GM08714 (cell line): ENCODE measurements around the gene MRPL54.
A peak's percentile ranks its signal among the peaks of the same experiment; 100 is the strongest.

ENCODE experiments used
- H3K4me3 ChIP-seq: fragments of 200-500 bp; sonication (Bioruptor generic); 2 replicates; pipeline ENCODE4 v1.5.1; 2014; ENCODE audit warnings: mild to moderate bottlenecking, low read length, inconsistent platforms
- ZNF274 ChIP-seq: IDR thresholded peaks from 2 replicates; pipeline ENCODE4 v1.6.1; 2012; ENCODE audit warnings: mild to moderate bottlenecking, low read depth, low read length

MRPL54 gene

DNA sequence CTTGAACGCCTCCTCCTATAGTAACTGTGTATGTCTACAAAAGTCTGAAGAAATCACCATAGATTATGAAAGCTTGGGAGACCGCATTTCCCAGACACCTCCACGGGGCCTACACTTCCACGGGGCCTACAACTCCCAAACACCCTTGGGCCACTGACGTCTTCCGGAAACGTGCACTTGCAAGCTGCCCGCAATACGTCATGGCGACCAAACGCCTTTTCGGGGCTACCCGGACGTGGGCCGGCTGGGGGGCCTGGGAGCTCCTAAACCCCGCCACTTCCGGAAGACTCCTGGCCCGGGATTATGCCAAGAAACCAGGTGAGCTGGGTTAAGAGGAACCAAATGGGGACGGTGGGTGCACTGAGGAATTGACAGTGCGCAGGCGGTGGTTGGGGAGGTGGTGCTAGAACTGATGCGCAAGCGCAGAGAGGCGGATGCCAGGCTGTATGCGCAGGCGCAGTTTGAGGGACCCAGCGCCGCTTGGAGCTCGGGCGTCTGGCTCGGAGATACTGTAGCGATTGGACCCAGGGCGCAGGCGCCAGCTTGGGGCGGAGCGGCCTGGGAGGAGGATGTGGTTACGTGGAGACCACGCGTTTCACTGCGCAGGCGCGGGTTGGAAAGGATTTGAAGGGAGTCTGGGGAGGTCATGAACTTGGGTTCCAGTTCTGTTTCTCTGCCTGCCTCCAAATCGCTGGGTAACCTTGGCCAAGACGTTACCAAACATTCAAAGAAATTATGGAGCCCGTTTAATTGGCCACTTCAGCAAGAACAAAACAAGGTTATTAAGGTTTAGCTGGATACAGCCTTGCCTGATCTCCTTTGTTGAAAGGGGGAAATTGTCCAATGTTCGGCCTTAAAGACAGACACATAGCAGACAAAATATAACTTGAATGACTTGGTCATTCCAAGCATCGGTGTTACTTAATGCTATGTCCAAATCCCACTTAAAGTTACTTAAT lies at the start of gene MRPL54:
MRPL54 (plus strand) TSS at position 182 of the 959 bp plus-strand sequence; CDS start at position 201, 19 bp downstream.
- peak within 1 kb of the TSS; percentile 96 for H3K4me3 ChIP-seq
- TF ChIP-seq ZNF274: no peak

DNA sequence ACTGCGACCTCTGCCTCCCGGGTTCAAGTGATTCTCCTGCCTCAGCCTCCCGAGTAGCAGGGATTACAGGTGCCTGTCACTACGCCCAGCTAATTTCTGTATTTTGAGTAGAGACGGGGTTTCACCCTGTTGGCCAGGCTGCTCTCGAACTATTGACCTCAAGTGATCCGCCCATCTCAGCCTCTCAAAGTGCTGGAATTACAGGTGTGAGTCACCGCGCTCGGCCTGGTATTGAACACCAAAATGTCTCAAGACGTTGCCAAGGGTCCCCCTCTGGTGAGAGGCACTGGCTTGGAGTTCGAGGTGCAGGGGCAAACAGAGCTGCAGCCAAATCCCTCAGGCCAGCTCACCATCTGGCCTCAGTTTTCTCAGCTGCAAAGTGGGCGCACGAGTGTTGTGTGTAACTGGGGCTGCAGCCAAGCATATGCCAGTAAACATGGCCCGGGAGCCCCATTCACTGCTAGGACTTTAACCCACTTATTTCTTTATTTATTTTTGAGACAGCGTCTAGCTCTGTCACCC lies 46.3 kb upstream of the MRPL54 start:
- H3K4me3 ChIP-seq: no peak overlapping the region
- TF ChIP-seq ZNF274: no peak

DNA sequence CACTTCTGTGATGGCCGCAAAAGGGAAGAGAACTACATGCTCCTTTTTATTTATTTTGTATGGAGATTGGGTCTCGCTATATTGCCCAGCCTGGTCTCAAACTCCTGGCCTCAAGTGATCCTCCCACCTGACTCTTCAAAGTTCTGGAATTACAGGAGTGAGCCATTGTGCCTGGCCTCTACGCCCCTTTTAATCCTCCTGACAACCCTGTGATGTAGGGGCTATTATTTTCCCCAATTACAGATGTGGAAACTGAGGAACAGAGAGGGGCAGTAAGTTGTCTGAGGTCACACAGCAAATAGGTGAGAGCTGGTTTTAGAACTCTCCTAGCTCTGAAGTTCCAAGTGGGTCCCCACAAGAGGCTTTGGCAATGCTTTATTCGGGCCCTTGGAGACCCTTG lies 42.6 kb upstream of the MRPL54 start:
- no peak for TF ChIP-seq ZNF274
- H3K4me3 ChIP-seq: no peak overlapping the region

DNA sequence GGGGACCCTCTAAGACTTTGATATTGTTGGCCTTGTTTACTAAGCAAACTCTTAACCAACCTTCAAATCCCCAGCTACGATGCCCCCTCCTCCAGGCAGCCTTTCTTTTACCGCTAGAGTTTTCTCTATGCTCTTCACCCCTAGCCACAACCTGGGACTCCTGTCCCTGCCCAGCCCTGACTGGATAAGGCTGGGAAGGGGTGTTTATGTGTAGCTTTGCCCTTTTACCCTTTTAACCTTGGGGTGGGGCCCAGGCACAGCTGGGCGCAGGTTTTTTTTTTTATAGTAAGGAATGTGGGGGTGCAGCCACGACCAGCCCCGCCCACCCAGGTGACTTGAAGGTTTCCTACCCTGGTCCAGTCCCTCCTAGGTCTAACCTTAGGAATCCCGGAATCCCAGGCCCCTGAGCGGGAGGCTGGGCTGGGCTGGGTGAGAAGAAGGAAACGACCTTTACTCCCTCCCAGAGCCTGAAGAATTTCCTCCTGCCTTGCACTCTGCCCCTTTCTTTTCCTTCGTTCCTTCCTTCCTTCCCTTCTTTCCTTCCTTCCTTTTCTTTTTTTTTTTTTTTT lies 42.0 kb upstream of the MRPL54 start:
- no peak for TF ChIP-seq ZNF274
- no peak overlapping the region for H3K4me3 ChIP-seq

DNA sequence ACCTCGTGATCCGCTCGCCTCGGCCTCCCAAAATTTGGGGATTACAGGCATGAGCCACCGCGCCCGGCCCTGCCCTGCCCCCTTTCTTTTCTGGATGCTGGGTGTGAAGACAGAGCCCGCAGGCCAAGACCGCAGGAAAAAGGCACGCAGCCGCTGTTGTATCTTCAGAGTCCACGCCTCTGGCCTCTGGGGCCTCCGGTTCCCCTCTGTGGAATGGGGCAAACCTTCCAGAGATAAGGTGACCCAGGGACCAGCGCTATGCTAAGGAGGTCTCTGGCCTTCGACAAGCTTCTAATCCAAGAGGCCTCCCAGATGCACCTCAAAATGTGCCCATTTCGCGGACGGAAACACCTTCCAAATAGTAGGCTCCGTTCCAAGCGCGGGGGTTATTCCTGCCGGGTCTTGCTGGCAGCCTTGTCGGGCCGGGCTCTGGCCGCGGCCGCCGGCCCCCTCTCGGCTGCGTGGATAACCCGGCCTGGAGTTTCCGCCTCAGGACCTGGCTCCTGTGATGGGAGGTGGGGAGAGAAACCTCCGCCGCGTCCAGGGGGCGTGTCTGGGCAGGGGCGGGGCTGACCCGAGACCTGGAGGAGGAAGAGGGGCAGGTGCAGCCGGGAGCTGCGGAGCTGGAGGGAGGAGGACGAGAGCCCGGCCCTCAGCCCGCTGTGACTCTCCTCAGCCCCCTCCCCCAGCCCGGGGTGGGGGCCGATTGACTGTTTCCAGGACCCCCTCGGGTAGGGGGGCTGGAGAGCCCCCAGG lies 41.2 kb upstream of the MRPL54 start:
- no peak for TF ChIP-seq ZNF274
- H3K4me3 ChIP-seq: no peak overlapping the region

DNA sequence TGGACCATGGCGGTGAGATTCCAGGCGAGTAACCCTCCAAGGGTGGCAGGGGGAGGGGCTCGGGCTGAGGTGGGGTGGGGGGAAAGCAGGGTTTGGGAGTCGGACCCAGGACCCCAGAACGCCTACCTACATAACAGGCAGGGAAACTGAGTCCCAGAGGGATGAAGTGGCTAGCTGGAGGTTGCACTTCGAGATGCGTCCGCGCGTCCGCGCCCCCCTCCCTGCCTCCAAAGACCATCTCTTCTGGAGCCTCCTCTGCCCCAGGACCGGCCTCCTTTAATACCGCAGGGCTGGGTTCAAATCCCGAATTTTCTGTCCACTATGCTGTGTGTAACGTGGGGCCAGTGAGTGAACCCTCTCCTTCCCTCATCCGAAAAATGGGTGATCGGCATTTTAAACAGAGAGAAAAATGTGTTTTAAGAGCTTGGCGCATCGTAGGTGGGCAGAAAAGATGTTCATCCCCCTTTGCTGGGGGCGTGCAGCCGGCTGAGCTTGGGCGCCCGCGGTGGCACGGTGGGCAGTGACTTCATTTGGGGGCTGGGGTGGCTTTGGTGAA lies 40.5 kb upstream of the MRPL54 start:
- no peak for TF ChIP-seq ZNF274
- no peak overlapping the region for H3K4me3 ChIP-seq

DNA sequence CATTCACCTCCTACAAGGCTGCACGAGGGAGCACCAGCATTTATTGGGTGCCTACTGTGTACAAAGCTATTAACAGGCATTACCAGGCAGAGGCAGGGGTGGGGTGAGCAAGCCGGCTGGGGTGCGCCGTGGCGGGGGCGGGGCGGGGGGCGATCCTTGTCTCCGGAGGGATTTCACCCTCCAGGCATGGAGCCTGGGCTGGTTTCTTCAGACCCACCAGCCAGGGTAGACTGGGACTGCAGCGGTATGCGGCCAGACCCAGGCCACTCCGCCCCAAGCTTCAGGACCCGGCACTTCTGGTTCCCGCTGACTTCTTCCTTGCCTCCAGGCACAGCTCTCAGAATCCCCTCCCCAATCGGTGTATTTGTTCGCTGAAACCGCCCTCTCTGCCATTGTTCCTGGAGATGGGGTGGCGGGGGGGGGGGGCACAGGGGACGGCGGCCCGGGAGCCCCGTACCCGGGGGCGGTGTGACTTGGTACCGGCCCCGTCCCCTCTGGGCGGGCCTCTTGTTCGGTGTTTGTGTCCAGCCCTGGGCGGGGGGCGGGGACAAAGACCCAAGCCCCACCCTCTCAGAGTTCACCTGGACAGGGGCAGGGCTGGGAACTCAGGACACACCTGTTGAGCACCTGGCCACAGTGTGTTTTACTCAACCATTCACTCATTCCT lies 39.9 kb upstream of the MRPL54 start:
- no peak for TF ChIP-seq ZNF274
- no peak overlapping the region for H3K4me3 ChIP-seq

DNA sequence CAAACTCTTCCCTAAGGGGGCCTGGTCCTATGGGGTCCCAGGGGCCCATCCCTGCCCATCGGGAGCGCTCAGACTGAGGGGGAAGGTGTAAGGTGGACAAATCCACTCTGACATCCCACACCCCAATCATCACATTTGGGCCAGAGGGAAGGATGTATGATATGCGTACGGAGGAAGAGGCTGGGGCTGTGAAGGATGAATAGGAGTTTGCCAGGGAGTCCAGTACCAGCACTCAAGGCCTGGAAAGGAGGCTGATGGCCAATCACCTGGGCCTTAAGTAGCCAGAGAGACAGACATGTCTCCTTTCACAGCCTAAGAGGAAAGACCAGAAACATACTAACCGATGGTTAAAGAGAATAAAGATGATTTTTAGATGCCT lies 39.4 kb upstream of the MRPL54 start:
- H3K4me3 ChIP-seq: no peak overlapping the region

DNA sequence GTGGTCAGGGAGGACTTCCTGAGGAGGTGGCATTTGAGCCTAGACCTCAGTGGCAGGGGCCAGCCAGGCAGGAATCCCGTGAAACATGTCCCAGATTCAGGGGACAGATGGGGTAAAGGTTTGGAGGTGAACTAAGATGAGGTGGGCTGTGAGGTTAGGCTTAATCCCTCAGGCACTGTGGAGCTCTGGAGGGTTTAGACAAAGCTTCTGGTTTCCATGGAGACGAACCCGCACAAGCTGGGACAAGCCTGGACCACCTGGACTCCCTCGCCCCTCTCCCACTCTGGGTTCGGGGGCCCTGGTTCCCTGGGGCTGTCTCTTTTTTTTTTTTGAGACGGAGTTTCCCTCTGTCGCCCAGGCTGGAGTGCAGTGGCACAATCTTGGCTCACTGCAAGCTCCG lies 38.6 kb upstream of the MRPL54 start:
- no peak overlapping the region for H3K4me3 ChIP-seq
- no peak for TF ChIP-seq ZNF274

More for the DNA sequence above, 39.4 kb upstream of the MRPL54 start:
- no peak for TF ChIP-seq ZNF274

DNA sequence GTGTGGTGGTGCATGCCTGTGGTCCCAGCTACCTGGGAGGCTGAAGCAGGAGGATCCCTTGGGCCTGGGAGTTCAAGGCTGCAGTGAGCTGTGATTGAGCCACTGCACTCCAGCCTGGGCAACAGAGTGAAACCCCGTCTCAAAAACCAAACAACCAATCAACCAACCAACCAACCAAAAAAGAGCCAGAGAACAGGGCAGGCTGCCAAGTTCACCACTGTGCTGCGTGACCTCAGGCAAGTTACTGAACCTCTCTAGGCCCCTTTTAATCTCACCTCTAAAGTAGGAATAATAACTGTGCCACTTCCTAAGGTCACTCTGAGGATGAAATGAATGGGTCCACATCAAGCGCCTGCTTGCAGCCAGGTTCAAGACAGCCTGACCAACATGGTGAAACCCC lies 37.4 kb upstream of the MRPL54 start:
- no peak overlapping the region for H3K4me3 ChIP-seq
- TF ChIP-seq ZNF274: no peak

DNA sequence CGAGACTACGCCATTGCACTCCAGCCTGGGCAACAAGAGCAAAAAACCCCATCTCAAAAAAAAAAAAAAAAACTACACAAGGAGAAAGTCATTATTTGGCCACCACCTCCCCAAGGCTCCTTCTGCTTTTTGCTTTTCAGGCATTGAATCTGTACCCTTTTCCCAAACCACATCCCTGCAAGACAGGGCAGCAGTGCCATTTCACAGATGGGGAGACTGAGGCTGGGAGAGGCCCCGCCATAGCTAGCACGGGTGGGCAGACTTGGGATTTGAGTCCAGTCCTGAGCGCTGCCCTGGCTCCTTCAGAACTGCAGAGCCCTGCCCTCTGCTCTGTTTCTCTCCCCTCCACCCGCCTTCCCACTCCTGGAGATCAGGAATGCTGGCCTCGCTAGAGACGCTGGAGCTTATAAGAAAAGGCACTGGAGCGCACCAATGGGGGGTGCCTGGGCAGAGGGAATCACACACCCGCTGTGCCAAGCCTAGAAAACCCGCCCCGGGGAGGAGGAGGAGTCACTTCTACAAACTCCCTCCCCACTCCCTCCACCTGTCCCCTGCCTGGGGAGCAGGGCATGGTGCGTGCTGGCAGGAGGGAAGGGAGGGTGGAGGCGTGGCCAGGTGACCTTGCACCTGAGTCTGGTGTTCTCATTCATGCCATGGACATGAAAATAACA lies 36.7 kb upstream of the MRPL54 start:
- TF ChIP-seq ZNF274: no peak
- H3K4me3 ChIP-seq: no peak overlapping the region

DNA sequence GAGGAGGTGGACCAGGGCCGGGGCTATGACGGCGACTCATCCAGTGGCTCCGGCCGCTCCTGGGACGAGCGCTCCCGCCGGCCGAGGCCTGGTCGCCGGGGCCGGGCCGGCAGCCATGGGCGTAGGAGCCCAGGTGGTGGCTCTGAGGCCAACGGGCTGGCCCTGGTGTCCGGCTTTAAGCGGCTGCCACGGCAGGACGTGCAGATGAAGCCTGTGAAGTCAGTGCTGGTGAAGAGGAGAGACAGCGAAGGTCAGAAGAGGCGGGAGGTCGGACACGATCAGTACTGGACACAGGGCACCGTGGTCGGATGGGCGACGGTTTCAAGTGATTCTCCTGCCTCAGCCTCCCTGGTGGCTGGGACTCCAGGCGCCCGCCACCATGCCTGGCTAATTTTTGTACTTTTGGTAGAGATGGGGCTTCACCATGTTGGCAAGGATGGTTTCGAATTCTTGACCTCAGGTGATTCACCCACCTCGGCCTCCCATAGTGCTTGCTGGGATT lies 32.0 kb upstream of the MRPL54 start:
- TF ChIP-seq ZNF274: no peak
- no peak overlapping the region for H3K4me3 ChIP-seq

DNA sequence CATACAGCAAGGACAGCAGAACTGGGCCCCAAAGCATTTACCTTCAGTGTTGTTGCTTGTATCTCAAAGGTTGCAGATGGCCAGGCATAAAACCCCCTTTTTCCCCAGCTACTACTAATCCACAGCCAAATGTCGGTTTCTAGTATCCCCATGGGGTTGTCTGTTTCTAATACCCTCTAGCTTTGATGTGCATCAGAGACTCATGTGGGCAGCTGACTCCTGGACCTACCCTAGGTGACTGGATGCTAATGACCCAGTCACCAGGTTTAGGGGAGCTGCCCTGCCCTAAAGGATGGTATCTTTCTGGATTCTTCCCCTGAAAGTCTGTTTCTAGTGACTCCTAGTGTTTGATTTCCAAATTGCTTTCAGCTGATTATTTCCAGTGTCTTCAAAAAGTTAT lies 30.4 kb upstream of the MRPL54 start:
- H3K4me3 ChIP-seq: no peak overlapping the region
- TF ChIP-seq ZNF274: no peak
